H1 (cell line): ENCODE measurements around the gene DLL4. TPM values are rescaled to one million over a fixed set of nuclear protein-coding genes. Genes with fewer than 3 reads are reported as not detected.

Source experiments
- CTCF ChIA-PET: fragments of 300-600 bp; sonication (Branson Sonifier 250); formaldehyde crosslinking; loops from one replicate; lab custom pipeline; 2021; ENCODE audit not compliant: partially characterized antibody; lab: Charles Lee
- POLR2A ChIA-PET: fragments of 300-600 bp; sonication (Branson Sonifier 250); formaldehyde crosslinking; loops from one replicate; lab custom pipeline; 2021; ENCODE audit warnings: inconsistent platforms; ENCODE audit not compliant: partially characterized antibody; lab: Charles Lee
- DNase-seq, 2 experiments: peaks; one replicate each; pipeline versions ENCODE4 v3.0.0 to v3.0.0-alpha.2; 2010 to 2022; ENCODE audit warnings: low spot score in 2 of 2, low read depth in 1 of 2, mixed read lengths in 1 of 2
- FAIRE-seq: peaks from 2 replicates; lab custom pipeline; 2011; peaks lifted over from hg19 to GRCh38; lab: Jason Lieb, UNC
- H2AFZ ChIP-seq: 2 replicates; pipeline ENCODE4 v1.8.1; 2012; ENCODE audit warnings: low read length, inconsistent platforms
- H2AK5ac ChIP-seq: 2 replicates; pipeline ENCODE4 v1.6.1; 2013; ENCODE audit warnings: low read depth, low read length
- H2BK120ac ChIP-seq: replicated peaks from 2 replicates; pipeline ENCODE3; 2013; ENCODE audit warnings: low read depth, low read length, inconsistent platforms
- H2BK12ac ChIP-seq: 2 replicates; pipeline ENCODE4 v1.6.1; 2013; ENCODE audit warnings: low read depth, low read length
- H2BK15ac ChIP-seq: 2 replicates; pipeline ENCODE4 v1.6.1; 2013; ENCODE audit warnings: low read length
- H2BK20ac ChIP-seq: 2 replicates; pipeline ENCODE4 v1.6.1; 2013; ENCODE audit warnings: low read length
- H2BK5ac ChIP-seq: 2 replicates; pipeline ENCODE4 v1.6.1; 2013; ENCODE audit warnings: low read depth, low read length
- H3K14ac ChIP-seq: 2 replicates; pipeline ENCODE4 v1.6.1; 2013; ENCODE audit warnings: inconsistent platforms; ENCODE audit not compliant: insufficient read length
- H3K18ac ChIP-seq: 2 replicates; pipeline ENCODE4 v1.6.1; 2013; ENCODE audit warnings: low read length; ENCODE audit errors: extremely low read depth
- H3K23ac ChIP-seq: 2 replicates; pipeline ENCODE4 v1.6.1; 2013; ENCODE audit warnings: inconsistent platforms; ENCODE audit not compliant: insufficient read length
- H3K23me2 ChIP-seq: 2 replicates; pipeline ENCODE4 v1.6.1; 2013; ENCODE audit warnings: low read depth, low read length
- H3K27ac ChIP-seq: 2 replicates; pipeline ENCODE4 v1.6.1; 2011; ENCODE audit warnings: low read depth, low read length, inconsistent platforms
- H3K27me3 ChIP-seq, 4 experiments: replicated peaks in 1 of 4; 1 replicate in 1 of 4; 2 replicates in 3 of 4; pipeline versions ENCODE4 v1.6.1 to v1.8.1; 2011 to 2013; ENCODE audit warnings: low read length in 3 of 4, mild to moderate bottlenecking in 3 of 4, inconsistent platforms in 2 of 4, mixed read lengths in 2 of 4, moderate library complexity in 1 of 4; ENCODE audit not compliant: control insufficient read depth in 3 of 4, insufficient read depth in 3 of 4; ENCODE audit errors: extremely low read depth in 1 of 4
- H3K36me3 ChIP-seq, 4 experiments: 2 replicates each; pipeline versions ENCODE4 v1.6.1 to v1.8.1; 2011 to 2013; ENCODE audit warnings: mild to moderate bottlenecking in 4 of 4, low read length in 3 of 4, moderate library complexity in 2 of 4, control low read depth in 1 of 4, inconsistent platforms in 1 of 4; ENCODE audit not compliant: insufficient read depth in 4 of 4, control insufficient read depth in 2 of 4
- H3K4ac ChIP-seq: replicated peaks from 2 replicates; pipeline ENCODE3; 2013; ENCODE audit warnings: low read length, low read depth, mixed read lengths, inconsistent platforms; ENCODE audit not compliant: insufficient read length
- H3K4me1 ChIP-seq, 4 experiments: replicated peaks in 1 of 4; 1 replicate in 1 of 4; 2 replicates in 3 of 4; pipeline versions ENCODE4 v1.6.1 to v1.8.1; 2011 to 2013; ENCODE audit warnings: low read length in 3 of 4, inconsistent platforms in 2 of 4, mixed read lengths in 1 of 4; ENCODE audit not compliant: insufficient read depth in 4 of 4, control insufficient read depth in 3 of 4
- H3K4me2 ChIP-seq, 2 experiments: 2 replicates each; pipeline versions ENCODE4 v1.6.1 to v1.8.1; 2011 to 2013; ENCODE audit warnings: low read depth in 2 of 2, low read length in 2 of 2, control low read depth in 1 of 2, inconsistent platforms in 1 of 2, mild to moderate bottlenecking in 1 of 2; ENCODE audit not compliant: insufficient read depth in 1 of 2
- H3K4me3 ChIP-seq, 4 experiments: fragments of 200-600, 300-600 bp in 1 of 4; sonication (generic), shearing (Covaris generic), sonication (Bioruptor Twin) in 1 of 4; 2 replicates each; pipeline versions ENCODE4 v1.5.1 to v1.8.1; 2011 to 2016; ENCODE audit warnings: low read length in 4 of 4, low read depth in 3 of 4, control low read depth in 2 of 4, inconsistent platforms in 2 of 4, mild to moderate bottlenecking in 2 of 4, mixed read lengths in 1 of 4, moderate library complexity in 1 of 4; ENCODE audit not compliant: insufficient read depth in 2 of 4; ENCODE audit errors: extremely low read depth in 1 of 4
- H3K56ac ChIP-seq: replicated peaks from 2 replicates; pipeline ENCODE3; 2013; ENCODE audit warnings: low read depth, mild to moderate bottlenecking, mixed read lengths, low read length, inconsistent platforms; ENCODE audit not compliant: insufficient read length
- H3K79me1 ChIP-seq: 2 replicates; pipeline ENCODE4 v1.6.1; 2013; ENCODE audit warnings: low read depth, low read length, control low read depth
- H3K79me2 ChIP-seq, 2 experiments: 2 replicates each; pipeline versions ENCODE4 v1.6.1 to v1.8.1; 2012 to 2013; ENCODE audit warnings: low read length in 2 of 2, mild to moderate bottlenecking in 2 of 2, inconsistent platforms in 1 of 2; ENCODE audit not compliant: insufficient read depth in 2 of 2, control insufficient read depth in 1 of 2
- H3K9ac ChIP-seq, 4 experiments: replicated peaks in 1 of 4; 1 replicate in 1 of 4; 2 replicates in 3 of 4; pipeline versions ENCODE4 v1.6.1 to v1.8.1; 2011 to 2013; ENCODE audit warnings: low read depth in 3 of 4, low read length in 3 of 4, control low read depth in 2 of 4, mild to moderate bottlenecking in 2 of 4, moderate library complexity in 2 of 4, inconsistent platforms in 1 of 4; ENCODE audit errors: extremely low read depth in 1 of 4
- H3K9me3 ChIP-seq, 2 experiments: 2 replicates each; pipeline versions ENCODE4 v1.6.1 to v1.8.1; 2012 to 2013; ENCODE audit warnings: mild to moderate bottlenecking in 2 of 2, moderate library complexity in 2 of 2, control low read depth in 1 of 2, inconsistent platforms in 1 of 2, low read depth in 1 of 2, low read length in 1 of 2, mixed read lengths in 1 of 2; ENCODE audit not compliant: insufficient read depth in 2 of 2
- H4K20me1 ChIP-seq, 2 experiments: replicated peaks in 1 of 2; 2 replicates each; pipeline versions ENCODE3 to v1.8.1; 2011 to 2013; ENCODE audit warnings: inconsistent platforms in 2 of 2, low read length in 2 of 2, mild to moderate bottlenecking in 1 of 2; ENCODE audit not compliant: insufficient read depth in 2 of 2, control insufficient read depth in 1 of 2
- H4K5ac ChIP-seq: 2 replicates; pipeline ENCODE4 v1.6.1; 2013; ENCODE audit warnings: low read length, low read depth, mixed read lengths, inconsistent platforms; ENCODE audit not compliant: insufficient read length
- H4K8ac ChIP-seq: 2 replicates; pipeline ENCODE4 v1.8.0; 2013; ENCODE audit warnings: mild to moderate bottlenecking, moderate library complexity, low read length, inconsistent platforms; ENCODE audit not compliant: insufficient read depth; ENCODE audit errors: extremely low read depth
- H4K91ac ChIP-seq: replicated peaks from 2 replicates; pipeline ENCODE3; 2013; ENCODE audit warnings: low read length, mixed read lengths, inconsistent platforms; ENCODE audit not compliant: insufficient read length
- ATF2 ChIP-seq: IDR thresholded peaks from 2 replicates; pipeline ENCODE4 v1.6.1; 2012; ENCODE audit warnings: low read length, inconsistent platforms
- HDAC2 ChIP-seq, 2 experiments: fragments of 300-600 bp in 1 of 2; sonication (generic) in 1 of 2; IDR thresholded peaks; 2 replicates each; pipeline ENCODE4 v1.6.1; 2011 to 2012; ENCODE audit warnings: low read depth in 2 of 2, low read length in 2 of 2, mild to moderate bottlenecking in 2 of 2, moderate library complexity in 2 of 2, borderline replicate concordance in 1 of 2, inconsistent platforms in 1 of 2
- HDAC6 ChIP-seq: IDR thresholded peaks from one replicate; pipeline ENCODE4 v1.7.1; 2012; ENCODE audit warnings: low read depth, mild to moderate bottlenecking, inconsistent platforms, low read length, moderate library complexity
- NANOG ChIP-seq: IDR thresholded peaks from 2 replicates; pipeline ENCODE4 v1.6.1; 2011; ENCODE audit warnings: low read length, low read depth, mild to moderate bottlenecking, inconsistent platforms; ENCODE audit not compliant: insufficient read depth, poor library complexity, severe bottlenecking
- PHF8 ChIP-seq: fragments of 200-600 bp; sonication (generic); conservative IDR thresholded peaks from 2 replicates; pipeline ENCODE4 v1.7.1; 2012; ENCODE audit warnings: low read depth, mild to moderate bottlenecking, inconsistent platforms, low read length, moderate library complexity
- POU5F1 ChIP-seq: IDR thresholded peaks from 2 replicates; pipeline ENCODE4 v1.6.1; 2011; ENCODE audit warnings: low read depth, mild to moderate bottlenecking, low read length, moderate library complexity
- RAD21 ChIP-seq, 2 experiments: IDR thresholded peaks in 1 of 2; conservative IDR thresholded peaks in 1 of 2; 2 replicates each; pipeline ENCODE4 v1.6.1; 2011; ENCODE audit warnings: low read depth in 2 of 2, low read length in 2 of 2, improper control_type of control experiment in 1 of 2, inconsistent platforms in 1 of 2, mild to moderate bottlenecking in 1 of 2, moderate library complexity in 1 of 2
- RXRA ChIP-seq: IDR thresholded peaks from 2 replicates; pipeline ENCODE4 v1.6.1; 2011; ENCODE audit warnings: low read depth, mild to moderate bottlenecking, low read length, moderate library complexity; ENCODE audit not compliant: insufficient read depth
- SIX5 ChIP-seq: IDR thresholded peaks from 2 replicates; pipeline ENCODE4 v1.6.1; 2011; ENCODE audit warnings: mild to moderate bottlenecking, low read depth, low read length
- YY1 ChIP-seq: IDR thresholded peaks from 2 replicates; pipeline ENCODE4 v1.6.1; 2011; ENCODE audit warnings: low read depth, mild to moderate bottlenecking, low read length
- ZNF274 ChIP-seq: IDR thresholded peaks from 2 replicates; pipeline ENCODE4 v1.7.0; 2012; ENCODE audit warnings: low read length, borderline replicate concordance; ENCODE audit errors: extremely low read depth
- WGBS, 2 experiments: shearing (Covaris generic) in 1 of 2; methylation state at CpG; one replicate each; pipeline versions ENCODE4 v1.1.6 to v1.1.7; 2013 to 2015; ENCODE audit warnings: low lambda C conversion rate in 2 of 2, mixed read lengths in 2 of 2, inconsistent platforms in 1 of 2, low coverage in 1 of 2, missing lambda C conversion rate in 1 of 2; ENCODE audit not compliant: insufficient replicate concordance in 2 of 2, insufficient coverage in 1 of 2, insufficient read length in 1 of 2; ENCODE audit errors: extremely low coverage in 1 of 2, missing lambda C conversion rate in 1 of 2; 5-methylcytosine and 5-hydroxymethylcytosine counted together
- polyA plus RNA-seq, 7 experiments: library from polyadenylated mRNA; depleted of rRNA in 3 of 7; stranded (reverse) in 5 of 7; unstranded in 2 of 7; fragments of >200 nt in 5 of 7; fragments of 200-250 nt in 2 of 7; gene quantifications; 1 replicate in 5 of 7; 2 replicates in 1 of 7; 4 replicates in 1 of 7; pipeline versions ENCODE4 v1.2.1 to v1.2.3, GENCODE V29; 2011 to 2013; ENCODE audit warnings: missing spikeins in 2 of 7, mixed read lengths in 2 of 7
- total RNA-seq: library from RNA; stranded (reverse); fragmentation: NEBNext Ultra II Directional; extraction: Animal tissue kit (Norgen Biotek cat#: 25700); gene quantifications from 2 replicates; pipeline ENCODE4 v1.2.1, GENCODE V29; 2021

Gene DLL4
- total and polyA plus RNA-seq, 2 of the 8 experiments (the other 6 are each of a cell fraction or from before 2014, with no cell fraction given), result 0.23 to 0.60 TPM

DNA sequence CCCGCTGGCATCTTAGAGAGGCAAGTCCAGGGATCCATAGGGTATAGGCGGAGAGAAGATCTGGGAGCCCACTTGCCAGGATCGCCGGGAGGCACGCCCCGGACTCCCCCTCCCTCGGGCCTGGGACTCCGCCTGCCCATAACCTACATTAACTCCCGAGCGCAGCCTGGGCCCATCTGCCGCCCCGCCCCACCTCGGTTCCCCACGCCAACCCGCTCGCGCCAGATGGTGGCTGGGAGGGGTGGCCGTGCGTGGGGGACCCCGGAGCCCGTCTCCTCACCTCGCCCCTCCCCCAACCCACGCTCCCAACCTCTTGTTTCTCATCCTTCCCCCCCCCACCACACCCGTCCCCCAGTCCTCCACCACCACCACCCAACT is 1.7 kb upstream of the DLL4 start:
- Histone ChIP-seq H3K23me2 (peaks cover 29% of the 10 kb centered on the region; the same call in 1 of the 2 replicates), H3K23ac (no peak overlapping the region), H3K36me3 (no peaks in the 10 kb centered on the region), H3K18ac (no peak overlapping the region), H3K27me3 (peaks cover 80 to 99% (median 98%) of the 10 kb centered on the region in 4 experiments), H4K8ac (no peak overlapping the region), H2BK15ac (no peak overlapping the region), H2AK5ac (no peak overlapping the region), H3K27ac (no peak overlapping the region), H3K4me1 (peaks cover 3 to 36% (median 21%) of the 10 kb centered on the region in 4 experiments), H2BK20ac (no peak overlapping the region), H3K4me3 (peak overlapping the region in 3 of 4 experiments; percentile 5 to 71 (median 23); a peak in 4 of 8 replicates), H3K4ac (no peak overlapping the region), H3K4me2 (peak overlapping the region; percentile 87 to 97), H4K20me1 (peaks cover 2 to 24% of the 10 kb centered on the region in 2 experiments), H2BK120ac (no peak overlapping the region), H3K9ac (no peak overlapping the region), H2BK12ac (no peak overlapping the region), H3K79me1 (no peaks in the 10 kb centered on the region), H3K79me2 (no peaks in the 10 kb centered on the region), H4K91ac (no peak overlapping the region), H3K9me3 (no peaks in the 10 kb centered on the region), H4K5ac (no peak overlapping the region), H3K56ac (no peak overlapping the region), H3K14ac (no peak overlapping the region), H2BK5ac (no peak overlapping the region), H2AFZ (no peak overlapping the region)
- TF ChIP-seq ATF2 (no peak), RXRA (no peak), HDAC2 (IDR thresholded peaks at IDR 0.05; ENCODE audit: borderline replicate concordance in 1 of 2, low read depth in 2 of 2, low read length in 2 of 2) (no peak), ZNF274 (no peak), NANOG (no peak), RAD21 (IDR thresholded peaks at IDR 0.05 in 1 of 2, conservative IDR thresholded peaks at IDR 0.05 in 1 of 2; ENCODE audit: low read depth in 2 of 2, low read length in 2 of 2) (no peak), POU5F1 (no peak), SIX5 (no peak), PHF8 (no peak), YY1 (no peak), HDAC6 (no peak)
- WGBS, 2 experiments, result 3% methylated on average over 6 of the region's 24 CpGs; no CpG with 5 or more reads in 1 of the 2 experiments
- no peak for FAIRE-seq
- no peak for DNase-seq
- CTCF ChIA-PET, result interaction anchor here (0.7 to 33.1 kb wide), 5 partner anchors 3 to 91 kb away, joined by 3 to 619 read pairs (median 590); partner anchors contain the start of genes CHAC1, DLL4 and VPS18
- POLR2A ChIA-PET, result interaction anchor here (8.2 to 43.8 kb wide), 3 partner anchors 9 to 24 kb away, joined by 73 to 1505 read pairs (median 105); partner anchors contain the start of gene CHAC1
